ENCODE results near the gene UBE2H.
"Not testable (repeated sequence)": the region's sequence is repeated elsewhere in the genome, so short reads cannot be mapped to it uniquely, and the experiment has no call there.

The UBE2H gene

GRCh38 chr7:129875745-129876411 lies 76.9 kb downstream of the UBE2H start:
- in situ Hi-C loops (cut with MboI; ENCODE audit: low sequenced_read_pairs), result no loop called here

GRCh38 chr7:129875160-129875559 lies 77.6 kb downstream of the UBE2H start:
- in situ Hi-C loops (cut with MboI; ENCODE audit: low sequenced_read_pairs), result no loop called here

GRCh38 chr7:129874722-129875121 lies 78.0 kb downstream of the UBE2H start:
- in situ Hi-C loops (cut with MboI; ENCODE audit: low sequenced_read_pairs), result no loop called here

GRCh38 chr7:129872054-129872453 lies 80.7 kb downstream of the UBE2H start:
- in situ Hi-C loops (cut with MboI; ENCODE audit: low sequenced_read_pairs), result no loop called here

- in situ Hi-C loops (cut with MboI; ENCODE audit: low sequenced_read_pairs), result no loop called here
Measured at GRCh38 chr7:129870668-129871067, 82.1 kb downstream of the UBE2H start.

- in situ Hi-C loops (cut with MboI; ENCODE audit: low sequenced_read_pairs), result no loop called here
Measured at GRCh38 chr7:129866251-129866650, 86.5 kb downstream of the UBE2H start.

- in situ Hi-C loops (cut with MboI; ENCODE audit: low sequenced_read_pairs), result no loop called here
Measured at GRCh38 chr7:129865925-129866201, 86.9 kb downstream of the UBE2H start.

- in situ Hi-C loops (cut with MboI; ENCODE audit: low sequenced_read_pairs), result no loop called here
Measured at GRCh38 chr7:129865093-129865924, 87.5 kb downstream of the UBE2H start.

- in situ Hi-C loops (cut with MboI; ENCODE audit: low sequenced_read_pairs), result not testable (repeated sequence)
Measured at GRCh38 chr7:129864676-129865075, 88.1 kb downstream of the UBE2H start.

- in situ Hi-C loops (cut with MboI; ENCODE audit: low sequenced_read_pairs), result no loop called here
Measured at GRCh38 chr7:129864042-129864441, 88.7 kb downstream of the UBE2H start.

GRCh38 chr7:129862682-129863081 lies 90.1 kb downstream of the UBE2H start:
- in situ Hi-C loops (cut with MboI; ENCODE audit: low sequenced_read_pairs), result no loop called here

- in situ Hi-C loops (cut with MboI; ENCODE audit: low sequenced_read_pairs), result not testable (repeated sequence)
Measured at GRCh38 chr7:129860784-129861183, 92.0 kb downstream of the UBE2H start.

- in situ Hi-C loops (cut with MboI; ENCODE audit: low sequenced_read_pairs), result no loop called here
Measured at GRCh38 chr7:129859183-129859582, 93.6 kb downstream of the UBE2H start.

GRCh38 chr7:129858490-129858889 lies 94.3 kb downstream of the UBE2H start:
- in situ Hi-C loops (cut with MboI; ENCODE audit: low sequenced_read_pairs), result no loop called here

GRCh38 chr7:129857313-129857712 lies 95.4 kb downstream of the UBE2H start:
- in situ Hi-C loops (cut with MboI; ENCODE audit: low sequenced_read_pairs), result no loop called here

- in situ Hi-C loops (cut with MboI; ENCODE audit: low sequenced_read_pairs), result no loop called here
Measured at GRCh38 chr7:129855935-129856717, 96.6 kb downstream of the UBE2H start.

GRCh38 chr7:129855234-129855673 lies 97.5 kb downstream of the UBE2H start:
- in situ Hi-C loops (cut with MboI; ENCODE audit: low sequenced_read_pairs), result no loop called here

GRCh38 chr7:129854401-129854800 lies 98.4 kb downstream of the UBE2H start:
- in situ Hi-C loops (cut with MboI; ENCODE audit: low sequenced_read_pairs), result no loop called here

GRCh38 chr7:129853661-129854268 lies 99.0 kb downstream of the UBE2H start:
- in situ Hi-C loops (cut with MboI; ENCODE audit: low sequenced_read_pairs), result no loop called here

- in situ Hi-C loops (cut with MboI; ENCODE audit: low sequenced_read_pairs), result no loop called here
Measured at GRCh38 chr7:129851809-129852208, 101.0 kb downstream of the UBE2H start.

- in situ Hi-C loops (cut with MboI; ENCODE audit: low sequenced_read_pairs), result no loop called here
Measured at GRCh38 chr7:129851174-129851573, 101.6 kb downstream of the UBE2H start.
